H1 (cell line): ENCODE results near the gene SH3YL1. TPM values are rescaled to one million over a fixed set of nuclear protein-coding genes. Genes with fewer than 3 reads are reported as not detected.

ENCODE experiments used
- ATF2 ChIP-seq: IDR thresholded peaks from 2 replicates; pipeline ENCODE4 v1.6.1; 2012; ENCODE audit warnings: low read length, inconsistent platforms
- CHD7 ChIP-seq: fragments of 300-600 bp; sonication (generic); IDR thresholded peaks from 2 replicates; pipeline ENCODE4 v1.7.1; 2012; ENCODE audit warnings: low read length, moderate library complexity, mild to moderate bottlenecking, inconsistent platforms; ENCODE audit not compliant: insufficient replicate concordance
- EGR1 ChIP-seq: IDR thresholded peaks from 2 replicates; pipeline ENCODE4 v1.6.1; 2011; ENCODE audit warnings: low read depth, low read length, borderline replicate concordance
- PHF8 ChIP-seq: fragments of 200-600 bp; sonication (generic); conservative IDR thresholded peaks from 2 replicates; pipeline ENCODE4 v1.7.1; 2012; ENCODE audit warnings: low read depth, mild to moderate bottlenecking, inconsistent platforms, low read length, moderate library complexity
- SP4 ChIP-seq: IDR thresholded peaks from 2 replicates; pipeline ENCODE4 v1.6.1; 2012; ENCODE audit warnings: low read length, inconsistent platforms
- YY1 ChIP-seq: IDR thresholded peaks from 2 replicates; pipeline ENCODE4 v1.6.1; 2011; ENCODE audit warnings: low read depth, mild to moderate bottlenecking, low read length
- polyA plus RNA-seq, 7 experiments: library from polyadenylated mRNA; depleted of rRNA in 3 of 7; stranded (reverse) in 5 of 7; unstranded in 2 of 7; fragments of >200 nt in 5 of 7; fragments of 200-250 nt in 2 of 7; gene quantifications; 1 replicate in 5 of 7; 2 replicates in 1 of 7; 4 replicates in 1 of 7; pipeline versions ENCODE4 v1.2.1 to v1.2.3, GENCODE V29; 2011 to 2013; ENCODE audit warnings: missing spikeins in 2 of 7, mixed read lengths in 2 of 7
- total RNA-seq: library from RNA; stranded (reverse); fragmentation: NEBNext Ultra II Directional; extraction: Animal tissue kit (Norgen Biotek cat#: 25700); gene quantifications from 2 replicates; pipeline ENCODE4 v1.2.1, GENCODE V29; 2021
- TF ChIP-seq, protein P1 (sequence below): IDR thresholded peaks from 2 replicates; pipeline ENCODE4 v1.6.1; 2012; ENCODE audit warnings: inconsistent platforms

The SH3YL1 gene
- total and polyA plus RNA-seq, 2 of the 8 experiments (the other 6 are each of a cell fraction or from before 2014, with no cell fraction given), result 13.6 to 37.2 TPM

DNA sequence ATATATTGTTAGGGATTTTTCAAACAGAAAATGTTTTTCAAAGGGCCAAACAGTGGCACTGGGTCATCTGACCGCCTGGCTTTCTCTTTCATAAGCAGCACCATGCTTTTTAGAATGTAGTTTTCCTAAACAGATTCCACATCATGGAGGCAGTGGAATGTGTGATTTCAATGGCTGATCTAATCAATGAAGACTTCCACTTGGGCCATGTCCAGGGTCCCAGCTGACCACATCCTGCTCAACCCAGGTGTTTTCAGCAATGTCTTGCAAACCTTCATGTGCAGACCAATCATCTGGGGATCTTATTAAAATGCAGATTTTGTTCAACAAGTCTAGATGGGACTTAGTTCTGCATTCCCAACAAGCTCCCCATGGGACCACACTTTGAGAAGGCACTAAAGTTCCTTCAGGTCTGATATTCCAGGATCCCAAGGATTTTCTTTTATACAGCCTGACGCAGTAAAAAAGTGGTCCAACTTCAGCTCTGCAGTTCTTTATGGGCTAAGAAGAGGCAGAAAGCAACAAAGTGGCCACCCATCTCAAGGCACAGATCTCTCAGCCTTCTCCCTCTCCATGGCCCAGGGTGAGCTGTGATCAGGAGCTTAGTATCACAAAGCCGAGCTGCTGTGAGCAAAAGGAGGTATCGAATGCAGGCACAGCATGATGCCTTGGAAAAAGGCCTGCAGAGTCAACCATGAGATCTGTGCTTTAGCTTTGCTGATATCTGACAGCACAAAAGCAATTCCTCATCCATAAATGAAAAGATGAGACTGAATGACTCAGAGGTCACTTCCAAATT is 20.4 kb upstream of the SH3YL1 start (continued):
- no peak for TF ChIP-seq CHD7
- no peak for TF ChIP-seq ATF2
- TF ChIP-seq, protein P1, sequence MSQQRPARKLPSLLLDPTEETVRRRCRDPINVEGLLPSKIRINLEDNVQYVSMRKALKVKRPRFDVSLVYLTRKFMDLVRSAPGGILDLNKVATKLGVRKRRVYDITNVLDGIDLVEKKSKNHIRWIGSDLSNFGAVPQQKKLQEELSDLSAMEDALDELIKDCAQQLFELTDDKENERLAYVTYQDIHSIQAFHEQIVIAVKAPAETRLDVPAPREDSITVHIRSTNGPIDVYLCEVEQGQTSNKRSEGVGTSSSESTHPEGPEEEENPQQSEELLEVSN, result no peak
- no peak for TF ChIP-seq YY1
- TF ChIP-seq PHF8, result no peak
- no peak for TF ChIP-seq SP4
- TF ChIP-seq EGR1, result no peak
